ENCODE data around the gene DCXR.
A peak's percentile ranks its signal among the peaks of the same experiment; 100 is the strongest.
"Not testable (repeated sequence)": the region's sequence is repeated elsewhere in the genome, so short reads cannot be mapped to it uniquely, and the experiment has no call there.

DCXR gene

DNA sequence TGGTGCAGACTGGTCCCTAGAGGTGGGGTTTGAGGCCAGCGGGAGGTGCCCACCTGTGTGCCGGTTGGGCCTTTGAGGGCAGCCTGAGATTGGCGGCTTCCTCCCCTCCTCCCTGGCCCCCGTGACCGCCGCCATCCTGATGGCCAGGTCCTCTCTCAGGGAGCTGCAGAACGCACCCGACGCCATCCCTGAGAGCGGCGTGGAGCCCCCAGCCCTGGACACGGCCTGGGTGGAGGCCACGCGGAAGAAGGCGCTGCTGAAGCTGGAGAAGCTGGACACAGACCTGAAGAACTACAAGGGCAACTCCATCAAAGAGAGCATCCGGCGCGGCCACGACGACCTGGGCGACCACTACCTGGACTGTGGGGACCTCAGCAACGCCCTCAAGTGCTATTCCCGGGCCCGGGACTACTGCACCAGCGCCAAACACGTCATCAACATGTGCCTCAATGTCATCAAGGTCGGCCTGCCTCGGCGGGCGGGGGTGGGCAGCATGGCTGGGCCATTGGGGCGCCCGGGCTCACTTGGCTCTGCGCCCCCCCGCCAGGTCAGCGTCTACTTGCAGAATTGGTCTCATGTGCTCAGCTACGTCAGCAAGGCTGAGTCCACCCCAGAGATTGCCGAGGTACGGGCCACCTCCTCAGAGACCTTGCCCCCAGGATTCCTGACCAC, 17.0 kb upstream of the DCXR start:
- DNase-seq: no peak

GRCh38 chr17:82053556-82054263, 16.2 kb upstream of the DCXR start:
- DNase-seq: no peak

- no peak for DNase-seq
Measured at GRCh38 chr17:82053130-82053529, 15.6 kb upstream of the DCXR start.

GRCh38 chr17:82052638-82053059, 15.2 kb upstream of the DCXR start:
- DNase-seq: no peak

GRCh38 chr17:82051776-82052637, 14.5 kb upstream of the DCXR start, which contains the start of the genes GPS1 and RFNG:
Gene GPS1, plus strand, starts transcription at chr17:82051898. Its CDS starts 34 bp downstream, at chr17:82051932.
Gene RFNG, minus strand, starts transcription at chr17:82051811. Its CDS starts 45 bp downstream, at chr17:82051766.
- peak; percentile 69 for DNase-seq

DNA sequence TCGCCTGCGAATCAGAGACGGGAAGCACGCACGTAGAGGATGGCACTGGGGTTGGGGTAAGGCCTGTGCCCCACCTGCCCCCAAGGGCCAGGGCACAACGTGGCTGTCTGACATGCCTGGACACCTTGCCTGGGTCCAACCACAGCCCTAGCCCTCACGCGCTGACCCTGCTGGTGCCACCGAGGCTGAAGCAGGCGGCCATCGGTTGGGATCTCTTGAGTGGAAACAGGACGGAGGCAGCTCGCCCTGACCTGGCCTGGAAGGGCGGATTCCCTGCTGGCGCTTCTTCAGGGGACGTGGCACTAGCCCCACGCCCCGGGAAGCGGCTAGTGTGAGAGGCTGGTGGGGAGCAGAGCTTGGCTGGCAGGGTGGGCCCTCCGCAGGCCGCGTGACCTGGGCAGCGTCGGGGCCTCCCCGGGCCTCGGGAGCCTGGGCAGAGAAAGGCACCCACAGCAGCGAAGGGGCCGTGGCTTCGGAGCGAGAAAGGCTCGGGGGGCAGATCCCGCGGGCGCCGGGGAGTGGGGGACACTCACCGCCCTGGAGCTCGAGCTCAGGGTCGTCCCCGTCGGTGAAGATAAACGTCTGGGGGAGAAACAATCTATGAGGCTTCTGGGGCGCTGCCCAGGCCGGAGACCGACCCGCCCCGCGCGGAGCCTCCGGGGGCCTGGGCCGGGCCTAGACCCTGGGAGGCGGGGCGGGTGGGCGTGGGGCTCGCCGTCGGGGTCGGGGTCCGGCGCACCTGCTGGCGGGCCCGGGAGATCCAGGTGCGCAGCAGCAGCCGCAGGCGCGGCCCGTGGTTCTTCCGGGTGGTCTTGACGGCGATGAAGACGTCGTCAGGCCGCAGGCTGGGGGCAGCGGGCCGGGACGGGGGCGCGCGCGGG, 13.5 kb upstream of the DCXR start:
- DNase-seq: no peak

DNA sequence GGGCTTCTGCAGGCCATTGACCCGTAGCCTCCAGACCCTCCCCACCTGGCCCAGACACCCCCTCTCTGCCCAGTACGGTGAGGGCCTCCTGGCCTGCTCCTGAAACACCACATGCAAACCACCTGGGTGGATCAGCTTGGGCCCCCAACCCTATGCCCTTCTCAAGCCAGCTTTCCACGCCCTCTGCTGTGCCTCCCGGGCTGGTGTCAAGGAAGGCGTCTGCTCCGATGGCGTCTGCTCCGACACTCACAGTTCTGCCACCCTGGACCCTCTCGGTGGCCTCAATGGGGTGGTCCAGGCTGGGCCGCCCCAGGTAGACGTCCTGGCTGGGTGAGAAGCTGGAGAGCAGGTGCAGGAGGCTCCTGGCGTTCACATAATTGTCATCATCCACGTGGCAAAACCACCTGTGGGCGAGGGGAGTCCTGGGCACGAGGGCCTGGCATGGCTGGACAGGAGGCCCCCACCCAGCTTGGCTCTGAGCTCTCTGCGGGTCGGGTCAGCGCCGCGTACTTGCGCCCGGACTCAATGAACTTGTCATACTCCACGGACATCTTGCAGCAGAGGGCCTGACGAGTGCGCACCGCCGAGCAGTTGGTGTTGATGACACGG, 12.8 kb upstream of the DCXR start:
- no peak for DNase-seq

DNA sequence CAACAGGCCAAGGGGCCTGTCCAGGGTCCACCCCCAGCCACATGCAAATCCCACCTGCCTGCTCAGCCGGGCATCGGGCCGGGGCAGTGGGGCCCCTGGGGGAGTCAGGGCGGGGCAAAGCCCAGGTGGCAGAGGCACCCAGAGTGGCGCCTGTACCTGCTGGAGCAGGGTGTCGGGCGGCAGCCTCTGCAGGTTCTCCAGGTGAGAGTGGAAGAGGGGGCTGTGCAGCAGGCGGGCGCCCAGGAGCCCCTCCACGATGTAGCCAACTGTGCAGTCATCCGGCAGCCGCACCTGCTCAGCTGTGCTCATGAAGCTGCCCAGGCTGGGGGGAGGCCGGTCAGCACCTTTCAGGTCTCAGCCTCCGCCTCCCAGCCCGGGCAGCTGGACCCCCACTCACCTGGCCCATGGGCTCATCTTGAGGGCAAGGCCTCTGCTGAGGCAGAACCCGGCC, 12.0 kb upstream of the DCXR start:
- no peak for DNase-seq

- DNase-seq: no peak
Measured at GRCh38 chr17:82049106-82049505, 11.6 kb upstream of the DCXR start.

GRCh38 chr17:82048571-82048971, 11.1 kb upstream of the DCXR start:
- DNase-seq: no peak

DNA sequence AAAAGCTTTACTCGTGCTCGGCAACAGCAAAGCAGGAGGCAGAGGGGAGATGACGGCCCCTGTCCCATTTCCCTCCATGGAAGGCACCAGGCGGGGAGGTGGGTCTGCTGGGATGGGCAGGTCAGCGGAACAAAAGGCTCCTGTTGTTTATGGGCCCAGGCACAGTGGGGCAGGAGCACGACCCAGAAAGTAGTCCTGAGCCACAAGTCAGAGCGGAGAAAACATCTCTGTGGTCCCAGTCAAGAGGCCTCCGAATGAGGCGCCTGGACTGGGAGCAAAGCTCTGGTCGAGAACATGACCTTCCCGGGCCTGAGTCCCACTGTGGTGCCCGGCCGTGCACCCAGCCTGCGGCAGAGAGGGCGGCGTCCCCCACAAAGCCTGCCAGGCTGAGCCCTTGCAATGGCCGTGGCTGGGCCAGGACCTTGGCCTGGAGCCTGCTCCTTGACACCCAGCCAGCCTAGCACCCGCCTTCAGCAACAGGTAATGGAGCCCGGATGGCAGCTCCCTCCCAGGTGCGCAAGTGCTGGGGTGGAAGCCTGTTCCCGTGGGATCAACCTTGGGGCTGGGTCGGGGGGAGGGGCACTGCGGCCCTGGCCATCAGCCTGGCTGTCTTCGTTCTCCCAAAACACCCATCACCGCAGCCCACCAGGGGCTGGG, 10.5 kb upstream of the DCXR start:
- no peak for DNase-seq

- DNase-seq: no peak
Measured at GRCh38 chr17:82047379-82047778, 9.9 kb upstream of the DCXR start.

- no peak for DNase-seq
Measured at GRCh38 chr17:82046903-82047302, 9.4 kb upstream of the DCXR start.

- DNase-seq: no peak
Measured at GRCh38 chr17:82045936-82046484, 8.5 kb upstream of the DCXR start.

DNA sequence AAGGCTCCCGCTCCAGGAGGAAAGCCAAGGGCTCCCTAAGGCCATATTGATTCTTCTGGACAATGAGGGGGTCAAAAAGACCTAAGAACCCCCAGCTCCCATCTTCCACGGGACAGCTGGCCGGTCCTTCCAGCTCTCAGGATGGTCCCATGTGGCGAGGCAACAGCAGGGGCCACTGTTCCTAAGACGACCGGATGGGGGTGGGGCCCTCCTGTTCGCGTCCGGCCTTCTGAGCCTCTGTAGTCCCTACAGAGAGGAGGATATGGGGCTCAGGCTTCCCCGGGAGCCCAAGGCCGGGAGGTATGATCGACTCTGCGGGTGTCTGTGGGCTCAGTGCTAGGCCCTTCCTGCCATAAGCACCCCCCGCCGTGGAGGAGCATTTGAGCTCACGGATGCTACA, 6.0 kb upstream of the DCXR start:
- no peak for DNase-seq

DNA sequence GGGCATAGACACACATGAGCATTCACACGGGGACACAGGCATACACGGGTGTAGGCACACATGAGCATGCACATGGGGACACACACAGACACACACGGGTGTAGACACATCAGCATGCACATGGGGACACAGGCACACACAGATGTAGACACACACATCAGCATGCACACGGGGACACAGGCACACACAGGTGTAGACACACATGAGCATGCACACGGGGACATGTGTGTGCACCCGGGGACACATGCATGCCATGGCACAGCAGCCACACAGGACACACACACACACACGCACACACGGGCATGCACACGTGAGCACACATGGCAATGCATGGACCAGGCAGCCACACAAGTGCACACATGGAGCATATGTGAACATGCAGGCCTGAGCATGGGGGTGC, 5.2 kb upstream of the DCXR start:
- DNase-seq: no peak

DNA sequence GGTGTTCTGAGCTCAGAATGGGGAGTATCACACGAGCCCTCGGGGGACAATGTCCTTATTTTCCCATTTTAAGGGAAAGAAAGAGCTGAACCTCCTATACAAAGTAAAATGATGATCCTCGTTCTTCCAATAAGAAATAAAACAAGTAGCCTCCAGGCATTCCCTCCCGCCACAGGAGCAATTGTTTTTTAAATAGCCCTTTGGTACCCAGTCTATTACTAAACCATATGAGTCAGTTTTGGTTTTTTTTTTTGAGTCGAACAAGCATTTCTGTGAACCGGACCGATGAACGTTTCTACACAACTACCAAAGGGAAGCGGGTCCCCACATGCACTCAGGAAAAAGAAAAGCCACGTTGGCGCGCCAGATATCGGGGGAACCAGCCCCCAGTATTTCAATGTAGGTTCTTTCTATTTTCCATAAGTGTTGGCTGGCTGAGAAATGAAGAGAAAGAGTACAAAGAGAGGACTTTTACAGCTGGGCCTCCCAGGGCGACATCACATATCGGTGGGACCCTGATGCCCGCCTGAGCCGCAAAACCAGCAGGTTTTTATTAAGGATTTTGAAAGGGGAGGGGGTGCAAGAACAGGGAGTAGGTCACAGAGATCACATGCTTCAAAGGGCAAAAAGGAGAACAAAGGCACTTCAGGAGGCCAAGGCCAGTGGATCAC, 3.8 kb upstream of the DCXR start:
- DNase-seq: no peak

DNA sequence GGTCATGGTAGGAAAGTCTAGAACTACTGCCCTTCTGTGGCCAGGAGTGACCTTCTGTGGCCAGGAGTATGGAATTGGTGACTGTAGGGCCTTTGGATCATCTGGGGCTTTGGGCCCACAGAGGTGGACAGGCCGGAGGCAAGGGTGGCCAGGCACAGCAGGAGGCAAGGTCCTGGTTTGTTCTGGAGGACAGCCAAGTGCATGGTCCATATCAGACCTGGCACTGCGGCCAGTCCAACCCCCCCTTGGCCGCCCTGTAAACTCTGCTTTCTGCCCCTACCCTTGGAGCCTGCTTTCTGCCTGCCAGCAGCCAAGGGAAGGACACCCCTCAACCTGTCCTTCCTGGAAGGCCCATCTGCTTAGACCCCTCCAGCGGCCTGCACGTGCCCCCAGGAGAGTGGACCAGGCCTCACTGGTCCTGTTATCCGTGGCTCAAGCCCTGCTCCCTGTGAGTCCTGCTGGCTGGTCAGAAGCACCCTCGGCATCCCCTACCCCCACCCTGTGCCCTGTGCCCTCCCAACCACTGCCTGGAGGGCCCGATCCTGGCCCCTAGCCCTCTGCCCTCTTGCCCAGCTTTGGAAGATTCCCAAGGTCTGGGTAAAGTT, 2.3 kb upstream of the DCXR start:
- DNase-seq: no peak

GRCh38 chr17:82038796-82039409, 1.4 kb upstream of the DCXR start:
- not testable (repeated sequence) for DNase-seq

DNA sequence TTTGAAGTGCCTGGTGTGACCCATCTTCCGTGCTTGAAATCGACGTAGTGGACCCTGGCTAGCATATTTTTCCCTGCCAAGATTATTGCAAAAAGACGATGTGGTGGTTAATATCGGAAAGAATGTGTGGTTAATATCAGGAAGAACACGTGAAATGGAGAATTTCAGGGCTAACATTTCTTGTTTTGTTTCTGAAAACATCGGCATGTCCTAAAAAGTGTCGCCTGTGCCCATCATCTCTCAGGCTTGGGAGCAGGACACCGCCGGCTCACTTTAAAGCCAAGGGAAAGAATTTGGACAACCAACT, 345 bp upstream of the DCXR start:
- no peak for DNase-seq

Data from NCI-H774 (cell line).